Stimulated activated CD4-positive, alpha-beta T cell treated with anti-CD3 and anti-CD28 coated beads, Interleukin-12 subunit alpha, Interleukin-12 subunit beta, amount 100 ng/mL, for 4 hours (primary cell): ENCODE data around the gene MAG.

Experiments
- DNase-seq: peaks from one replicate; pipeline ENCODE4 v3.0.0-alpha.2; 2020

The MAG gene

GRCh38 chr19:35321291-35321690, 29.3 kb downstream of the MAG start:
- no peak for DNase-seq

DNA sequence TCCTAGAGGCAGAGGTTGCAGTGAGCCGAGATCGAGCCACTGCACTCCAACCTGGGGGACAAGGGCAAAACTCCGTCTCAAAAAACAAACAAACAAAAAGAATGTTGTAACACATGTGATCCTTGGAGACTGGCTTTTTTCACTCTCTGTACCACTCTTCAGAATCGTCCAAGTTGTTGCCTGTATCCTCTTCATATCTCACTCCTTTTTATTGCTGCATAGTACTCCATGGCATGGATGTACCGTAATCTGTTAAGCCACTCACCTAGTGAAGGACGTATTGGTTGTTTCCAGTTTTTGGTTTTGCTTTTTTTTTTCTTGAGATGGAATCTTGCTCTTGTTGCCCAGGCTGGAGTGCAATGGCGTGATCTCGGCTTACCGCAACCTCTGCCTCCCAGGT, 30.1 kb downstream of the MAG start:
- no peak for DNase-seq

GRCh38 chr19:35327642-35328041, 35.7 kb downstream of the MAG start:
- DNase-seq: no peak

DNA sequence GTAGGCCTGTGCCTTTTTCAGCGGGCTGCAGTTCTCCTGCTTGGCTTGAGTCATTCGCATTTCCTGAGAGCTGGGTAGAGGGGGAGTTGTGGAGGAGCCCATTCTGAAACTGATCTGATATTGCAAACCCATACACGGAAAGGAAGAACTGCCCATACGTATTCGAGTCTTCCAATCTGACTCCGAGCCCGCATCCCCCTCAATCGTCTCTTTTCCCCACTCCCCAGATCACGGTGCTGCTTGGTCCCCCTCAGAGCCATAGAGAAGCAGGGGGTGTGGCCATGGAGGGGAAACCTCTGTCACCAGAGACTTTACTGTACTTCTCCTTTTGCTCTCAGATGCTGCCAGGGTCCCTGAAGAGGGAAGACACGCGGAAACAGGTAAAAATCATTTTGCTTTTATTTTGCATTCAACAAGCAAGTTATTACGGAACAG, 36.9 kb downstream of the MAG start, which contains the start of gene CD22:
Gene CD22 (plus strand): TSS at position 337 of the 435 bp plus-strand sequence. CDS start 2,854 bp downstream, outside the sequence.
- DNase-seq: no peak

- no peak for DNase-seq
Measured at GRCh38 chr19:35329323-35329722, 37.4 kb downstream of the MAG start.

DNA sequence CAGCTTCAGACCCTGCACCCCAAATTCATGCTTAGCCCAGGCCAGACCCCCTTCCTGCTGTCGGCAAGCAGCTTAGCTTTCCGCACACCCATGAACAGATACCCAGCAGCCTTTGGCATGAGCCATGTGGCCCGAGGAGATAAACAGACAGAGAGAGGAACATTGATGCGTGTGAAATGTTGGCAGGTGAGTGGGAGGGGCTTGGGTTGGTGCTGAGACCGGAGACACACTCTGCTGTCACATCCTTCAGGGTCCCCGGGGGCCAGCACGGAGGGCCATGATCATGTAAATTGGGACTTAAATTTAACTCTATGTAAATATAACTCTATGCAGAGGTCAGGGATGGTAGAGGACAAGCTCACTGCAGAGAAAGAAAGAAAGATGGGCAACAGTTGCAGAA, 38.5 kb downstream of the MAG start:
- DNase-seq: no peak

DNA sequence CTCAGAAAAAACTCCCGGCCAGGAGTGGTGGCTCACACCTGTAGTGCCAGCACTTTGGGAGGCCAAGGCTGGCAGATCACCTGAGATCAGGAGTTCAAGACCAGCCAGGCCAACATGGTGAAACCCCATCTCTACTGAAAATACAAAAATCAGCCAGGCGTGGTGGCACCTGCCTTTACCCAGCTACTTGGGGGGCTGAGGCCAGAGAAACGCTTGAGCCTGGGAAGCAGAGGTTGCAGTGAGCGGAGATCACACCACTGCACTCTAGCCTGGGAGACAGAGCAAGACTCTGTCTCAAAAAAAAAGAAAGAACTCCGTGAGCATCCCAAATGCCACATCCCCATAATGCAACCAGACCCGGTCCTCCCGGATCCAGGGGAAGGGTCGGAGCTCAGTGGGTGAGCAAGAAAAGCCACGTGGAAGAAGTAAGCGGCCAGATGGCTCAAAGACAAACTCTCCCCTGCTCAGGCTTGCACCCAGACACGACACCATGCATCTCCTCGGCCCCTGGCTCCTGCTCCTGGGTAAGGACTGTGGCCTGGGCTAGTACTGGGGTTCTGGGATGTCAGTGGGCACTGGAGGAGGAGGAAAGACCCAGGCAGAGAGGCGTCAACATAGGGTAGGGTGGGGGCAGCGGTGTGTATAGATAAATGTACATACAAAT, 39.7 kb downstream of the MAG start:
- no peak for DNase-seq

DNA sequence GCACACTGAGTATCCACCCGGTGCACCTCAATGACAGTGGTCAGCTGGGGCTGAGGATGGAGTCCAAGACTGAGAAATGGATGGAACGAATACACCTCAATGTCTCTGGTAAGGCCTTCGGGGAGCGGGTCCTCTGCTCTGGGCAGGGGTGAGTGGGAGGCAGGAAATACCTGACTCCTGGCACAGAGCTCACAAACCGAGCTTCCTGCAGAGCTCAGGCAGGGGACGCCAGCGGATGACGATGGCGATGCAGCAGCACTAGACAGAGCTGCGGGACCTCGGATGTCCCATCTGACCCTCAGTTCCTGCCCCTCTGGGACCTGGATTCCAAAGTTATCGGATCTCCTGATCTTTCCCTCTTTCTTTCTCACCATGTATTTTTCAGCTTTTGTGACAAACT, 40.9 kb downstream of the MAG start:
- DNase-seq: peak; percentile 26

DNA sequence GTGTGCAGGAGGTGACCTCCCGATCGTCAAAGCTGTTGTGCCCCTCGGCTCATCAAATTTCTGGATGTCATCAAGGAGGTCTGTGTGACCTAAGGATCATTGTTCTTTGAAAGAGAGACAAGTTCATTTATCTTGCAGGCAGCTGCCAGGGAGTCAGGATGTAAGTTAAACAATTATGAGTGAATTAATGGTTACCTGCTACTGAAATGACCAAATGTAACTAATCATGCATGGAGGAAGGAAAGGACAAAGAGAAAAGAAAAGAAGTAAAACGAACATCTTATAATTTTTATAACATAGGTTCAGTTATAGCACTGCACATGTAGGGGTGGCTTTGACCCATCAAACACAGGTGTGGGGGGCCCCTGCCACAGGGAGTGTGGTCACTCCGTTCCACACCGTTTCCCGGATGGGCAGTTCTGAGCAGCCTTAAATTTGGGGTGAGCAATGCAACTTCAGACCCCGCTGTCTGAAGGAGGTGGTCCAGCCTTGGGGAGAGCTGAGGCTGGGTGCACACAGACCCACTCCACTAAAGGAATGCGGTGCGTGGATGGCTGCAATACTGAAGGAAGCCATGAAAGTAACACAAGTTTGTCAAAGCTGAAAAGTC, 42.3 kb downstream of the MAG start:
- DNase-seq: no peak

DNA sequence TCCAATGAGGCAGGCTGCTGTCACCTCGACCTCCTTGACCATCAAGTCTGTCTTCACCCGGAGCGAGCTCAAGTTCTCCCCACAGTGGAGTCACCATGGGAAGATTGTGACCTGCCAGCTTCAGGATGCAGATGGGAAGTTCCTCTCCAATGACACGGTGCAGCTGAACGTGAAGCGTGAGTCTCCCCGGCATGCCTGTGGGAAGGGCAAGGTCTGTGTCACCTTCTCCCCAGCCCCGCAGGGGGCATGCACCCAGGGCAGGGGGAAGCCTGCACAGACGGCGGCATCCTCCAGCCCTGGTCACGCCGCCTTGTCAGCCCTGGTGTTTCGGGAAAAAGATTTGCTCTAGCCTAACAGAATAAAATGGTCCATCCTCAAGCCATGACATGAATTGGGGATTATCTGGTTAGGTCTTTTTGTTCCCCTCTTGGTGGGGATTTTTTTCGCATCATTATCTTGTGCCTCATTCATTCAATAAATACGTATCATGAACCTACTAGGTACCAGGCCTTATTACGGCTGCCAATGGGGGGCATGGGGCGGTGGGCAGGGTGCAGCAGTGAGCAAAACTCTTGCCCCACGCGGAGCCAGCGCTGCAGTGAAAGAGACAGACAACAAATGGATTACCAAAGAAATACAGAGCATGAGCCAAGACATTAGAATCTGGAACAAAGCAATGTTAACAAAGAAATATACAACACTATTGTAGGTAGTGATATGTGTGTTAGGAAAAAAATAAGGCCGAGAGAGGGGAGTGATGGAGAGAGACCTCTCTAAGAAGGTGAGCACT, 44.4 kb downstream of the MAG start:
- DNase-seq: no peak

DNA sequence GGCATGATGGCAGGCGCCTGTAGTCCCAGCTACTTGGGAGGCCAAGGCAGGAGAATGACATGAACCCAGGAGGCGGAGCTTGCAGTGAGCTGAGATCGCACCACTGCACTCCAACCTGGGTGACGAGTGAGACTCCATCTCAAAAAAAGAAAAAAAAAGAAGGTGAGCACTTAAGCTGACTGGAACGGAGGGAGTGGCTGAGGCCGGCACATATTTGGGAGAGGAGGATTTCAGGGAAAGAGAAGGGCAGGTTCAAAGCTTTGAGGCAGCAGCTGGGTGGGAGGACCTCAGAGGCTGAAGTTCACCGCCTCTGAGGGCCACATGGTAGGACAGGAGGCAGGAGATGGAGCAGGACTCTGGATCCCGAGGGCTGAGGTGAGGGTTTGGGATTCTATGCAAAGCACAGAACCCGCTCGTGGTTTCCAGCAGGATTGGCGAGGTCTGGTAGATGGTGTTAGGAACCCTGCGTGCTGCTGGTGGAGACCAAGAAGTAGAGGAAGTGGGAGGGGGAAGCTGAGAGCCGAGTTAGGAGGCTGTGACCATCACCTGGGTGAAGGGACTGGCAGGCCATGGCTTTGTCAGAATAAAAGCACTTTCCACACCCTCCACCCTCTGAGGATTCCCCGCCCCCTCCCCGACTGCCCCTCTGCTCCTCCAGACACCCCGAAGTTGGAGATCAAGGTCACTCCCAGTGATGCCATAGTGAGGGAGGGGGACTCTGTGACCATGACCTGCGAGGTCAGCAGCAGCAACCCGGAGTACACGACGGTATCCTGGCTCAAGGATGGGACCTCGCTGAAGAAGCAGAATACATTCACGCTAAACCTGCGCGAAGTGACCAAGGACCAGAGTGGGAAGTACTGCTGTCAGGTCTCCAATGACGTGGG, 45.4 kb downstream of the MAG start:
- DNase-seq: no peak

DNA sequence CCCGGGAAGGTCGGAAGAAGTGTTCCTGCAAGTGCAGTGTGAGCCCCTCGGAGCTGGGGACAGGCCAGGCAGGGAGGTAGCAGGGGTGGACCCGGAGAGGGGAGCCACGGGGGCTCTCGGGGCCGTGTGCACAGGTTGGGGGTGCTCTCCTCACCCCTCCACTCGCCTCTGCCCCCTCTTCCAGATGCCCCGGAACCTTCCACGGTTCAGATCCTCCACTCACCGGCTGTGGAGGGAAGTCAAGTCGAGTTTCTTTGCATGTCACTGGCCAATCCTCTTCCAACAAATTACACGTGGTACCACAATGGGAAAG, 46.0 kb downstream of the MAG start:
- no peak for DNase-seq

- DNase-seq: no peak
Measured at GRCh38 chr19:35340431-35340830, 48.5 kb downstream of the MAG start.

DNA sequence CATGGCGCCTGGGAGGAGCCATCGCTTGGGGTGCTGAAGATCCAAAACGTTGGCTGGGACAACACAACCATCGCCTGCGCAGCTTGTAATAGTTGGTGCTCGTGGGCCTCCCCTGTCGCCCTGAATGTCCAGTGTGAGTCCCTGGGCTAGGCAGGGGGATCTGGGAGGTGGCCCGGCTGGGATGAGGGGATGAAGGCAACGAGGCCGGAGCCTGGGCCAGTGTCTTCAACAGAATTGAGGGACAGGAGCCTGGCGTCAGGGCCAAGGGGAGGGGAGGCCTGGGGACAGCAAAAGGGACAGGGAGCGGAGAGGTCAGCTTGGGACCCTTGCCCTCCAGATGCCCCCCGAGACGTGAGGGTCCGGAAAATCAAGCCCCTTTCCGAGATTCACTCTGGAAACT, 49.0 kb downstream of the MAG start:
- no peak for DNase-seq

GRCh38 chr19:35341565-35342225, 49.7 kb downstream of the MAG start:
- no peak for DNase-seq

GRCh38 chr19:35342430-35342829, 50.5 kb downstream of the MAG start:
- DNase-seq: no peak

- no peak for DNase-seq
Measured at GRCh38 chr19:35344511-35345031, 52.6 kb downstream of the MAG start.

GRCh38 chr19:35345671-35346111, 53.7 kb downstream of the MAG start:
- DNase-seq: no peak

DNA sequence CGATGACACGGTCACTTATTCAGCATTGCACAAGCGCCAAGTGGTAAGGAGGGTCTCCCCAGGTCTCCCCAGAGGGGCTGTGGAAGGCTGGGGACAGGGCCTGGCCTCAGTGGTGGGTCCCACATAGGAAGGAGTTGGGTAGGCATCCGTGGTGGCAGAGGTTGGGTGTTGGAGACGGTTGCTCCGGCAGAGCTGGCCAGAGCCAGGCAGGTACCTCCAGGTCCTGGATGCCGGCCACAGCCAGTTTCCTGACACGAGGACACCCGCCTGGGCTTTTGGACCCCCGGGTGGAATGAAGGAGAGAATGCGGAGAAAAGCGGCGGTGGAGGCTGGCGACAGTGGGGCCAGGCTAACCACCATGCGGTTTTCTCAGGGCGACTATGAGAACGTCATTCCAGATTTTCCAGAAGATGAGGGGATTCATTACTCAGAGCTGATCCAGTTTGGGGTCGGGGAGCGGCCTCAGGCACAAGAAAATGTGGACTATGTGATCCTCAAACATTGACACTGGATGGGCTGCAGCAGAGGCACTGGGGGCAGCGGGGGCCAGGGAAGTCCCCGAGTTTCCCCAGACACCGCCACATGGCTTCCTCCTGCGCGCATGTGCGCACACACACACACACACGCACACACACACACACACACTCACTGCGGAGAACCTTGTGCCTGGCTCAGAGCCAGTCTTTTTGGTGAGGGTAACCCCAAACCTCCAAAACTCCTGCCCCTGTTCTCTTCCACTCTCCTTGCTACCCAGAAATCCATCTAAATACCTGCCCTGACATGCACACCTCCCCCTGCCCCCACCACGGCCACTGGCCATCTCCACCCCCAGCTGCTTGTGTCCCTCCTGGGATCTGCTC, 54.5 kb downstream of the MAG start:
- DNase-seq: peak; percentile 58

DNA sequence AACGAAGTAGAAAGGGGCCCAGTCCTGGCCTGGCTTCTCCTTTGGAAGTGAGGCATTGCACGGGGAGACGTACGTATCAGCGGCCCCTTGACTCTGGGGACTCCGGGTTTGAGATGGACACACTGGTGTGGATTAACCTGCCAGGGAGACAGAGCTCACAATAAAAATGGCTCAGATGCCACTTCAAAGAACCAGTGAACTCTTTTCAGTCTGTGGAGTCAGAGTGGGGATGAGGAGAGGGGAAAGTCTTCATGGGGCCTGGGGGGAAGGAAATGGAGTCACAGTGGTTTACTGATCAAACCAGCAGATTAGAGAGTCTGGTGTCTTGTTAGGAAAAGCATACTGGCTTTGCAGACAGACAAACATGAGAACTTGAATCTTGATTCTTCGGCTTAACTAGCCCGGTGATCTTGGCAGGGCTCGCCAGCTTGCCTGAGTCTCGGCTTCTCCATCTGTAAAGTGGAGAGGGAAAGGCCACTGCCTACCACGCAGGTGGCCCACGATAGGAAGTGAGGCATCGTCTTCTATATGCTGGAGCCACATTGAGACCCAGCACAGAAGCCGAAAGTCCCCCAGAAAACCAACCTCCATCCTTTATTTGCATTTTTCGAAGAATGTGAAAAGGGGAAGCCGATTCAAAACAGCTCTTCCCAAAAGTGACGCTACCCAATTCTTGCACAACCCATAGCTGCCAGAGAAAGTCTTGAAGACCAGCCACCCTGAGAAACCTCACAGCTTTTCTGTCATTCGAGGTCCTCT, 55.4 kb downstream of the MAG start, which contains the start of gene FFAR1:
Gene FFAR1 (plus strand): TSS at position 732 of the 759 bp plus-strand sequence. CDS start 3,650 bp downstream, outside the sequence.
- peak; percentile 28 for DNase-seq
